Duodenal mucosa (tissue), 2 donors: Measurements from ENCODE around the gene LPP.

Experiments used
- H3K27ac ChIP-seq: one replicate; pipeline ENCODE4 v1.7.0; 2013; ENCODE audit warnings: low read depth, low read length
- H3K27me3 ChIP-seq, 2 donors: one replicate each; pipeline ENCODE4 v1.7.0; 2013; ENCODE audit warnings: low read length in 2 of 2, control low read depth in 1 of 2; ENCODE audit not compliant: insufficient read depth in 2 of 2, control insufficient read depth in 1 of 2
- H3K36me3 ChIP-seq, 2 donors: one replicate each; pipeline ENCODE4 v1.7.0; 2013; ENCODE audit warnings: low read length in 2 of 2, control low read depth in 1 of 2; ENCODE audit not compliant: insufficient read depth in 2 of 2, control insufficient read depth in 1 of 2
- H3K4me1 ChIP-seq, 2 donors: one replicate each; pipeline ENCODE4 v1.7.0; 2013; ENCODE audit warnings: low read length in 2 of 2, control low read depth in 1 of 2; ENCODE audit not compliant: insufficient read depth in 2 of 2, control insufficient read depth in 1 of 2
- H3K4me3 ChIP-seq, 2 donors: one replicate each; pipeline ENCODE4 v1.7.0; 2013; ENCODE audit warnings: low read length in 2 of 2, low read depth in 1 of 2
- H3K9ac ChIP-seq, 2 donors: one replicate each; pipeline ENCODE4 v1.7.0; 2013; ENCODE audit warnings: low read length in 2 of 2, low read depth in 1 of 2
- H3K9me3 ChIP-seq, 2 donors: one replicate each; pipeline ENCODE4 v1.7.0; 2013; ENCODE audit warnings: low read length in 2 of 2, control low read depth in 1 of 2; ENCODE audit not compliant: control insufficient read depth in 1 of 2

The LPP gene

GRCh38 chr3:188915127-188915526 is 761.2 kb downstream of the LPP start:
- Histone ChIP-seq H3K27ac (no peak overlapping the region), H3K9me3 (peaks cover under 1 to 3% of the 10 kb centered on the region in 2 donors), H3K4me3 (no peak overlapping the region), H3K36me3 (no peaks in the 10 kb centered on the region), H3K27me3 (no peaks in the 10 kb centered on the region), H3K4me1 (peaks cover 12 to 20% of the 10 kb centered on the region in 2 donors), H3K9ac (no peak overlapping the region)

GRCh38 chr3:188916934-188917401 is 763.0 kb downstream of the LPP start:
- Histone ChIP-seq H3K36me3 (no peaks in the 10 kb centered on the region), H3K27me3 (no peaks in the 10 kb centered on the region), H3K9ac (no peak overlapping the region), H3K9me3 (peaks cover 3% of the 10 kb centered on the region in 2 donors), H3K27ac (no peak overlapping the region), H3K4me3 (no peak overlapping the region), H3K4me1 (peaks cover 6 to 12% of the 10 kb centered on the region in 2 donors)

GRCh38 chr3:188918093-188918492 is 764.1 kb downstream of the LPP start:
- Histone ChIP-seq H3K4me1 (peaks cover 6 to 12% of the 10 kb centered on the region in 2 donors), H3K9ac (no peak overlapping the region), H3K9me3 (peaks cover 2 to 3% of the 10 kb centered on the region in 2 donors), H3K36me3 (no peaks in the 10 kb centered on the region), H3K27me3 (no peaks in the 10 kb centered on the region), H3K4me3 (no peak overlapping the region), H3K27ac (no peak overlapping the region)

GRCh38 chr3:188923671-188924070 is 769.7 kb downstream of the LPP start:
- Histone ChIP-seq H3K4me1 (no peaks in the 10 kb centered on the region), H3K27ac (no peak overlapping the region), H3K27me3 (no peaks in the 10 kb centered on the region), H3K9me3 (peaks cover 0 to 3% of the 10 kb centered on the region in 2 donors), H3K9ac (no peak overlapping the region), H3K4me3 (no peak overlapping the region), H3K36me3 (no peaks in the 10 kb centered on the region)

- Histone ChIP-seq H3K9me3 (no peaks in the 10 kb centered on the region), H3K36me3 (no peaks in the 10 kb centered on the region), H3K4me3 (no peak overlapping the region), H3K27ac (no peak overlapping the region), H3K4me1 (no peaks in the 10 kb centered on the region), H3K27me3 (no peaks in the 10 kb centered on the region), H3K9ac (no peak overlapping the region)
Measured at GRCh38 chr3:188925376-188925775, 771.4 kb downstream of the LPP start.

GRCh38 chr3:188926111-188926510 is 772.2 kb downstream of the LPP start:
- Histone ChIP-seq H3K9ac (no peak overlapping the region), H3K36me3 (no peaks in the 10 kb centered on the region), H3K9me3 (no peaks in the 10 kb centered on the region), H3K4me1 (no peaks in the 10 kb centered on the region), H3K4me3 (no peak overlapping the region), H3K27me3 (no peaks in the 10 kb centered on the region), H3K27ac (no peak overlapping the region)

GRCh38 chr3:188926741-188927511 is 773.0 kb downstream of the LPP start:
- no peaks in the 10 kb centered on the region for H3K4me1 ChIP-seq
- H3K4me3 ChIP-seq, result no peak overlapping the region
- no peaks in the 10 kb centered on the region for H3K27me3 ChIP-seq
- H3K9ac ChIP-seq, result no peak overlapping the region
- no peaks in the 10 kb centered on the region for H3K36me3 ChIP-seq
- no peaks in the 10 kb centered on the region for H3K9me3 ChIP-seq
- H3K27ac ChIP-seq, result no peak overlapping the region

GRCh38 chr3:188927971-188928370 is 774.0 kb downstream of the LPP start:
- Histone ChIP-seq H3K36me3 (no peaks in the 10 kb centered on the region), H3K27ac (no peak overlapping the region), H3K27me3 (no peaks in the 10 kb centered on the region), H3K4me3 (no peak overlapping the region), H3K9ac (no peak overlapping the region), H3K9me3 (no peaks in the 10 kb centered on the region), H3K4me1 (no peaks in the 10 kb centered on the region)

- no peak overlapping the region for H3K27ac ChIP-seq
- H3K9me3 ChIP-seq, result no peaks in the 10 kb centered on the region
- H3K9ac ChIP-seq, result no peak overlapping the region
- H3K27me3 ChIP-seq, result no peaks in the 10 kb centered on the region
- H3K4me1 ChIP-seq, result no peaks in the 10 kb centered on the region
- no peak overlapping the region for H3K4me3 ChIP-seq
- no peaks in the 10 kb centered on the region for H3K36me3 ChIP-seq
Measured at GRCh38 chr3:188929137-188929536, 775.2 kb downstream of the LPP start.

- H3K9ac ChIP-seq, result no peak overlapping the region
- no peak overlapping the region for H3K27ac ChIP-seq
- H3K4me3 ChIP-seq, result no peak overlapping the region
- no peaks in the 10 kb centered on the region for H3K9me3 ChIP-seq
- no peaks in the 10 kb centered on the region for H3K4me1 ChIP-seq
- no peaks in the 10 kb centered on the region for H3K36me3 ChIP-seq
- H3K27me3 ChIP-seq, result no peaks in the 10 kb centered on the region
Measured at GRCh38 chr3:188931036-188931435, 777.1 kb downstream of the LPP start.
